ENCODE results near the gene SFRP5.

- TF ChIP-seq BHLHE40 (IDR thresholded peaks at IDR 0.05; ENCODE audit: low read depth, low read length): no peak
- no peak for TF ChIP-seq NFE2L2 (IDR thresholded peaks at IDR 0.05; ENCODE audit: low read depth, low read length)
- no peak for TF ChIP-seq RAD21 (IDR thresholded peaks at IDR 0.05; ENCODE audit: low read length)
- TF ChIP-seq POLR2A (IDR thresholded peaks at IDR 0.05; ENCODE audit: low read depth, low read length): no peak
- TF ChIP-seq CTCF (conservative IDR thresholded peaks at IDR 0.05; ENCODE audit: low read depth, low read length): no peak
- TF ChIP-seq RCOR1 (IDR thresholded peaks at IDR 0.05; ENCODE audit: insufficient replicate concordance, low read length): no peak
- TF ChIP-seq CEBPB (IDR thresholded peaks at IDR 0.05; ENCODE audit: low read depth, low read length): no peak
- no peak for TF ChIP-seq RFX5 (IDR thresholded peaks at IDR 0.05; ENCODE audit: low read depth, low read length)
- no peak for TF ChIP-seq USF2 (IDR thresholded peaks at IDR 0.05; ENCODE audit: low read depth, low read length)
- TF ChIP-seq CHD1 (IDR thresholded peaks at IDR 0.05; ENCODE audit: low read depth, low read length): no peak
- no peak for TF ChIP-seq SMC3 (IDR thresholded peaks at IDR 0.05; ENCODE audit: low read depth, low read length)
Observed at GRCh38 chr10:97788552-97789442, 17.0 kb upstream of the SFRP5 start.

All from IMR-90 (cell line).